T-cell (primary cell): Measurements from ENCODE around the gene VILL. TPM values are rescaled to one million over a fixed set of nuclear protein-coding genes. Genes with fewer than 3 reads are reported as not detected.

Source experiments
- ATAC-seq, 4 experiments: fragments of 200-7000 bp in 3 of 4; fragments of 150-1000 bp in 1 of 4; cut with Tn5 transposase; replicated peaks in 1 of 4; 1 replicate in 3 of 4; 2 replicates in 1 of 4; pipeline ENCODE4 v1.10.0; 2021; ENCODE audit warnings: moderate library complexity in 3 of 4, mild to moderate bottlenecking in 2 of 4, moderate number of reproducible peaks in 1 of 4
- CTCF ChIA-PET, 2 donors: fragments of 300-600 bp; sonication (Branson Sonifier 250); formaldehyde crosslinking; loops; one replicate each; lab custom pipeline; 2022; ENCODE audit warnings: antibody characterized with exemption in 2 of 2; lab: Charles Lee
- POLR2A ChIA-PET, 2 donors: fragments of 300-600 bp; sonication (Branson Sonifier 250); formaldehyde crosslinking; loops; one replicate each; lab custom pipeline; 2022; ENCODE audit warnings: antibody characterized with exemption in 2 of 2; lab: Charles Lee
- DNase-seq, 35 experiments: peaks; one replicate each; pipeline versions ENCODE4 v3.0.0 to v3.0.0-alpha.2; 2013 to 2023
- H3K27ac ChIP-seq: one replicate; pipeline ENCODE4 v1.5.1; 2013; ENCODE audit warnings: low read length
- H3K27me3 ChIP-seq, 2 experiments: replicated peaks in 1 of 2; 1 replicate in 1 of 2; 2 replicates in 1 of 2; pipeline versions ENCODE4 v1.6.1 to v1.7.0; 2013; ENCODE audit warnings: low read length in 1 of 2, mixed read lengths in 1 of 2; ENCODE audit not compliant: control insufficient read depth in 2 of 2, insufficient read depth in 2 of 2; ENCODE audit errors: extremely low read depth in 1 of 2
- H3K36me3 ChIP-seq, 2 donors: 1 replicate in 1 of 2; 2 replicates in 1 of 2; pipeline versions ENCODE4 v1.6.1 to v1.7.0; 2013; ENCODE audit warnings: low read length in 1 of 2; ENCODE audit not compliant: control insufficient read depth in 2 of 2, insufficient read depth in 1 of 2; ENCODE audit errors: extremely low read depth in 1 of 2
- H3K4me1 ChIP-seq, 2 experiments: 1 replicate in 1 of 2; 2 replicates in 1 of 2; pipeline versions ENCODE4 v1.6.1 to v1.7.0; 2013; ENCODE audit warnings: low read length in 2 of 2, mixed read lengths in 1 of 2; ENCODE audit not compliant: insufficient read depth in 2 of 2, control insufficient read depth in 1 of 2; ENCODE audit errors: extremely low read depth in 1 of 2
- H3K4me3 ChIP-seq, 2 donors: 1 replicate in 1 of 2; 2 replicates in 1 of 2; pipeline versions ENCODE4 v1.5.1 to v1.7.0; 2013; ENCODE audit warnings: mild to moderate bottlenecking in 2 of 2, low read length in 1 of 2, moderate library complexity in 1 of 2; ENCODE audit not compliant: control insufficient read depth in 1 of 2; ENCODE audit errors: extremely low read depth in 1 of 2
- H3K9me3 ChIP-seq: 2 replicates; pipeline ENCODE4 v1.7.0; 2013
- H3K27ac Mint-ChIP-seq, 2 donors: one replicate each; pipeline ENCODE4 v1.8.0; 2020 to 2021; ENCODE audit warnings: mild to moderate bottlenecking in 2 of 2, mixed read lengths in 2 of 2
- H3K27me3 Mint-ChIP-seq, 2 donors: one replicate each; pipeline ENCODE4 v1.8.0; 2021 to 2022; ENCODE audit warnings: mixed read lengths in 2 of 2
- H3K36me3 Mint-ChIP-seq: one replicate; pipeline ENCODE4 v1.8.0; 2021; ENCODE audit warnings: mixed read lengths
- H3K4me1 Mint-ChIP-seq, 3 donors: one replicate each; pipeline ENCODE4 v1.8.0; 2020 to 2022; ENCODE audit warnings: mixed read lengths in 3 of 3, mild to moderate bottlenecking in 1 of 3
- H3K4me3 Mint-ChIP-seq, 3 donors: one replicate each; pipeline ENCODE4 v1.8.0; 2020 to 2022; ENCODE audit warnings: mild to moderate bottlenecking in 3 of 3, mixed read lengths in 3 of 3, moderate library complexity in 3 of 3
- H3K9me3 Mint-ChIP-seq, 3 donors: one replicate each; pipeline ENCODE4 v1.8.0; 2020 to 2022; ENCODE audit warnings: mixed read lengths in 3 of 3
- WGBS: methylation state at CpG from one replicate; pipeline ENCODE4 v1.1.5; 2013; ENCODE audit warnings: missing lambda C conversion rate; ENCODE audit not compliant: insufficient coverage; 5-methylcytosine and 5-hydroxymethylcytosine counted together
- total RNA-seq, 35 experiments: library from RNA in 6 of 35; stranded (reverse) in 6 of 35; fragments of 120-200 nt in 1 of 35; gene quantifications; one replicate each; pipeline versions ENCODE4 v1.2.1 to v1.2.4 and lab custom pipeline; 2013 to 2026

VILL gene
- total RNA-seq, 5 donors from 2014 or later (not counting 1 experiment from before 2014, with no cell fraction given): 26.6 to 44.6 (median 42.1) TPM

GRCh38 chr3:37982331-37982730, 8.3 kb upstream of the VILL start:
- Mint-ChIP-seq H3K36me3 (no peaks in the 10 kb centered on the region), H3K4me3 (no peak overlapping the region), H3K4me1 (no peaks in the 10 kb centered on the region), H3K9me3 (no peaks in the 10 kb centered on the region), H3K27me3 (no peaks in the 10 kb centered on the region), H3K27ac (no peak overlapping the region)
- POLR2A ChIA-PET: no interaction called here
- H3K27me3 ChIP-seq: peaks cover 0 to 13% of the 10 kb centered on the region in 2 experiments
- CTCF ChIA-PET: interaction anchor here in 1 of 2 donors (0.5 to 1.6 kb wide), 3 partner anchors 12 to 168 kb away, joined by 3 to 4 read pairs (median 3); no protein-coding TSS in a partner anchor
- H3K9me3 ChIP-seq: no peaks in the 10 kb centered on the region
- DNase-seq (no peak), ATAC-seq (no peak)
- no peaks in the 10 kb centered on the region for H3K36me3 ChIP-seq
- no peaks in the 10 kb centered on the region for H3K4me1 ChIP-seq
- no peak overlapping the region for H3K4me3 ChIP-seq
- WGBS: no CpG with 5 or more reads among the region's 1 CpG
- no peak overlapping the region for H3K27ac ChIP-seq

GRCh38 chr3:37984051-37984450, 6.5 kb upstream of the VILL start:
- Histone ChIP-seq H3K36me3 (no peaks in the 10 kb centered on the region), H3K27ac (no peak overlapping the region), H3K9me3 (no peaks in the 10 kb centered on the region), H3K4me1 (no peaks in the 10 kb centered on the region), H3K27me3 (peaks cover 0 to 13% of the 10 kb centered on the region in 2 experiments), H3K4me3 (no peak overlapping the region)
- Mint-ChIP-seq H3K4me1 (peaks cover 0 to 6% (median 3%) of the 10 kb centered on the region in 3 donors), H3K36me3 (no peaks in the 10 kb centered on the region), H3K4me3 (no peak overlapping the region), H3K27me3 (no peaks in the 10 kb centered on the region), H3K27ac (no peak overlapping the region), H3K9me3 (no peaks in the 10 kb centered on the region)
- DNase-seq (no peak), ATAC-seq (no peak)
- POLR2A ChIA-PET: no interaction called here
- CTCF ChIA-PET: interaction anchor here in 1 of 2 donors (1.1 kb wide), 1 partner anchor 10 kb away, joined by 9 read pairs; no protein-coding TSS in a partner anchor
- no CpG with 5 or more reads among the region's 7 CpGs for WGBS

GRCh38 chr3:37984596-37984995, 6.0 kb upstream of the VILL start:
- WGBS: 98% methylated on average over 6 of the region's 7 CpGs
- ATAC-seq: no peak

GRCh38 chr3:37985637-37986320, 4.8 kb upstream of the VILL start:
- no peaks in the 10 kb centered on the region for H3K4me1 ChIP-seq
- DNase-seq (no peak), ATAC-seq (no peak)
- Mint-ChIP-seq H3K4me1 (peaks cover 0 to 11% (median 3%) of the 10 kb centered on the region in 3 donors), H3K36me3 (no peaks in the 10 kb centered on the region), H3K9me3 (no peaks in the 10 kb centered on the region), H3K27ac (no peak overlapping the region), H3K4me3 (no peak overlapping the region), H3K27me3 (no peaks in the 10 kb centered on the region)
- CTCF ChIA-PET: no interaction called here
- H3K36me3 ChIP-seq: no peaks in the 10 kb centered on the region
- POLR2A ChIA-PET: no interaction called here
- peaks cover 0 to 10% of the 10 kb centered on the region in 2 experiments for H3K27me3 ChIP-seq
- no peak overlapping the region for H3K27ac ChIP-seq
- 88% methylated on average over 6 of the region's 8 CpGs for WGBS
- no peak overlapping the region for H3K4me3 ChIP-seq
- no peaks in the 10 kb centered on the region for H3K9me3 ChIP-seq

More at GRCh38 chr3:37984596-37984995, 6.0 kb upstream of the VILL start:
- H3K9me3 Mint-ChIP-seq: no peaks in the 10 kb centered on the region
- no peak overlapping the region for H3K4me3 ChIP-seq
- no peaks in the 10 kb centered on the region for H3K9me3 ChIP-seq
- no peak overlapping the region for H3K27ac ChIP-seq
- H3K36me3 ChIP-seq: no peaks in the 10 kb centered on the region
- no peak overlapping the region for H3K27ac Mint-ChIP-seq
- H3K27me3 Mint-ChIP-seq: no peaks in the 10 kb centered on the region
- no peaks in the 10 kb centered on the region for H3K36me3 Mint-ChIP-seq
- H3K4me1 Mint-ChIP-seq: peaks cover 0 to 11% (median 3%) of the 10 kb centered on the region in 3 donors
- peaks cover 0 to 13% of the 10 kb centered on the region in 2 experiments for H3K27me3 ChIP-seq
- ChIA-PET CTCF (no interaction called here), POLR2A (no interaction called here)
- no peak overlapping the region for H3K4me3 Mint-ChIP-seq
- no peaks in the 10 kb centered on the region for H3K4me1 ChIP-seq
- no peak for DNase-seq

GRCh38 chr3:37986479-37987314, 3.9 kb upstream of the VILL start:
- Mint-ChIP-seq H3K27ac (no peak overlapping the region), H3K36me3 (no peaks in the 10 kb centered on the region), H3K4me3 (no peak overlapping the region), H3K9me3 (no peaks in the 10 kb centered on the region), H3K4me1 (peaks cover 0 to 11% (median 3%) of the 10 kb centered on the region in 3 donors), H3K27me3 (no peaks in the 10 kb centered on the region)
- Histone ChIP-seq H3K27ac (no peak overlapping the region), H3K36me3 (no peaks in the 10 kb centered on the region), H3K27me3 (peaks cover 0 to 10% of the 10 kb centered on the region in 2 experiments), H3K4me1 (no peaks in the 10 kb centered on the region), H3K4me3 (no peak overlapping the region), H3K9me3 (no peaks in the 10 kb centered on the region)
- ChIA-PET CTCF (interaction anchor here in 1 of 2 donors (0.6 kb wide), 1 partner anchor 53 kb away, joined by 3 read pairs; the partner anchor contains the start of gene DLEC1), POLR2A (no interaction called here)
- no peak for ATAC-seq
- no peak for DNase-seq
- 85% methylated on average over 10 of the region's 12 CpGs for WGBS

GRCh38 chr3:37987315-37987697, 3.3 kb upstream of the VILL start:
- Histone ChIP-seq H3K4me1 (no peaks in the 10 kb centered on the region), H3K9me3 (no peaks in the 10 kb centered on the region), H3K27me3 (peaks cover 0 to 10% of the 10 kb centered on the region in 2 experiments), H3K4me3 (no peak overlapping the region), H3K27ac (no peak overlapping the region), H3K36me3 (no peaks in the 10 kb centered on the region)
- Mint-ChIP-seq H3K4me3 (no peak overlapping the region), H3K27ac (no peak overlapping the region), H3K4me1 (peaks cover 0 to 11% (median 3%) of the 10 kb centered on the region in 3 donors), H3K36me3 (no peaks in the 10 kb centered on the region), H3K9me3 (no peaks in the 10 kb centered on the region), H3K27me3 (no peaks in the 10 kb centered on the region)
- ChIA-PET POLR2A (no interaction called here), CTCF (interaction anchor here in 1 of 2 donors (0.6 kb wide), 1 partner anchor 52 kb away, joined by 3 read pairs; the partner anchor contains the start of gene DLEC1)
- 89% methylated on average over 2 of the region's 2 CpGs for WGBS
- DNase-seq: no peak
- ATAC-seq: no peak
